ENCODE measurements around the gene ANKH.
"Not testable (repeated sequence)": the region's sequence is repeated elsewhere in the genome, so short reads cannot be mapped to it uniquely, and the experiment has no call there.

The ANKH gene

GRCh38 chr5:14882658-14883580 lies 11.3 kb upstream of the ANKH start:
- no peak for DNase-seq

- no peak for DNase-seq
Measured at GRCh38 chr5:14881826-14882225, 10.2 kb upstream of the ANKH start.

- DNase-seq: no peak
Measured at GRCh38 chr5:14880688-14881087, 9.1 kb upstream of the ANKH start.

- no peak for DNase-seq
Measured at GRCh38 chr5:14879937-14880589, 8.5 kb upstream of the ANKH start.

GRCh38 chr5:14879393-14879792 lies 7.8 kb upstream of the ANKH start:
- DNase-seq: no peak

GRCh38 chr5:14878192-14878591 lies 6.6 kb upstream of the ANKH start:
- not testable (repeated sequence) for DNase-seq

- no peak for DNase-seq
Measured at GRCh38 chr5:14876095-14876494, 4.5 kb upstream of the ANKH start.

GRCh38 chr5:14873790-14874189 lies 2.2 kb upstream of the ANKH start:
- no peak for DNase-seq

GRCh38 chr5:14873093-14873492 lies 1.5 kb upstream of the ANKH start:
- DNase-seq: no peak

GRCh38 chr5:14872070-14872989 lies 752 bp upstream of the ANKH start:
- DNase-seq: peak; percentile 26

GRCh38 chr5:14870337-14871213 lies 1.0 kb downstream of the ANKH start:
- DNase-seq: peak; percentile 47

- DNase-seq: no peak
Measured at GRCh38 chr5:14869668-14870164, 1.9 kb downstream of the ANKH start.

GRCh38 chr5:14869233-14869632 lies 2.3 kb downstream of the ANKH start:
- DNase-seq: no peak

- no peak for DNase-seq
Measured at GRCh38 chr5:14868771-14869170, 2.8 kb downstream of the ANKH start.

GRCh38 chr5:14864181-14864812 lies 7.3 kb downstream of the ANKH start:
- no peak for DNase-seq

GRCh38 chr5:14863105-14863504 lies 8.5 kb downstream of the ANKH start:
- no peak for DNase-seq

- DNase-seq: no peak
Measured at GRCh38 chr5:14861123-14861765, 10.3 kb downstream of the ANKH start.

GRCh38 chr5:14859980-14860379 lies 11.6 kb downstream of the ANKH start:
- no peak for DNase-seq

GRCh38 chr5:14859150-14859549 lies 12.4 kb downstream of the ANKH start:
- DNase-seq: no peak

- DNase-seq: no peak
Measured at GRCh38 chr5:14855366-14855765, 16.2 kb downstream of the ANKH start.

- no peak for DNase-seq
Measured at GRCh38 chr5:14854799-14855198, 16.8 kb downstream of the ANKH start.

All from DMS153 (cell line).